SU-DHL-6 (cell line): Measurements from ENCODE around the gene EYA2.

ENCODE experiments used
- CTCF ChIP-seq: fragments of 200-600 bp; sonication (generic); IDR thresholded peaks from one replicate; pipeline ENCODE4 v1.5.1; 2017; ENCODE audit warnings: antibody characterized with exemption, mild to moderate bottlenecking, low read length, moderate library complexity; ENCODE audit not compliant: insufficient read depth, poor library complexity, severe bottlenecking
- EZH2phosphoT487 ChIP-seq: fragments of 200-600 bp; sonication (generic), shearing (Covaris generic); conservative IDR thresholded peaks from 2 replicates; pipeline ENCODE4 v1.6.1; 2018; ENCODE audit warnings: mild to moderate bottlenecking, antibody characterized with exemption, low read length, moderate library complexity, mixed read lengths

DNA sequence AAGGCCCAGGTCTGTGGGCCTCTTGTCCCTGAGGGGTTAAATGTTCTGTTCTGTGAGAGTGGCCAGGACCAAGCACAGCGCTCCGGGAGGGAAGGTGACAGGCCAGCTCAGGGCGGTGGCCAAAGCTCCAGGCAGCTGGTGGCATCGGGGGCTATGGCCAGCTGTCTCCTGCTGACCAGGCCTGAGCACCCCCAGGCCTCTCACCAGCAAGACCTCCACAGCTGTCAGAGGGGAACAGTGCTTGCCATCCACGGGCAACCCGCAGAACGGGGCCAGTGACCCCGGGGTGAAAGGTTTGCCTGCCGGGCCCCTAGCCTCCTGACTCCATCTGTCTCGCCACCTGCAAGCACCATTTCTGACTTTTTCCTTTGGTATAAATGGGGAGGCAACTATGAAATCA, 46.0 kb downstream of the EYA2 start:
- TF ChIP-seq CTCF (no peak), EZH2phosphoT487 (no peak)
